ENCODE measurements around the gene ZNF471.

ZNF471 gene

GRCh38 chr19:56577719-56578602 is 70.3 kb downstream of the ZNF471 start:
- no peak for DNase-seq
